HT-29 (cell line): ENCODE measurements around the gene COLEC11. TPM values are rescaled to one million over a fixed set of nuclear protein-coding genes. Genes with fewer than 3 reads are reported as not detected.
"Not testable (repeated sequence)": the region's sequence is repeated elsewhere in the genome, so short reads cannot be mapped to it uniquely, and the experiment has no call there.

Source experiments
- DNase-seq: peaks from one replicate; pipeline ENCODE4 v3.0.0-alpha.2; 2015; ENCODE audit warnings: low spot score
- total RNA-seq: library from RNA; depleted of rRNA; stranded (reverse); fragments of >200 nt; shearing (Covaris generic); gene quantifications from 2 replicates; pipeline ENCODE4 v1.2.3, GENCODE V29; 2014

Gene COLEC11
- total RNA-seq, 1 experiment from 2014 or later = not detected

DNA sequence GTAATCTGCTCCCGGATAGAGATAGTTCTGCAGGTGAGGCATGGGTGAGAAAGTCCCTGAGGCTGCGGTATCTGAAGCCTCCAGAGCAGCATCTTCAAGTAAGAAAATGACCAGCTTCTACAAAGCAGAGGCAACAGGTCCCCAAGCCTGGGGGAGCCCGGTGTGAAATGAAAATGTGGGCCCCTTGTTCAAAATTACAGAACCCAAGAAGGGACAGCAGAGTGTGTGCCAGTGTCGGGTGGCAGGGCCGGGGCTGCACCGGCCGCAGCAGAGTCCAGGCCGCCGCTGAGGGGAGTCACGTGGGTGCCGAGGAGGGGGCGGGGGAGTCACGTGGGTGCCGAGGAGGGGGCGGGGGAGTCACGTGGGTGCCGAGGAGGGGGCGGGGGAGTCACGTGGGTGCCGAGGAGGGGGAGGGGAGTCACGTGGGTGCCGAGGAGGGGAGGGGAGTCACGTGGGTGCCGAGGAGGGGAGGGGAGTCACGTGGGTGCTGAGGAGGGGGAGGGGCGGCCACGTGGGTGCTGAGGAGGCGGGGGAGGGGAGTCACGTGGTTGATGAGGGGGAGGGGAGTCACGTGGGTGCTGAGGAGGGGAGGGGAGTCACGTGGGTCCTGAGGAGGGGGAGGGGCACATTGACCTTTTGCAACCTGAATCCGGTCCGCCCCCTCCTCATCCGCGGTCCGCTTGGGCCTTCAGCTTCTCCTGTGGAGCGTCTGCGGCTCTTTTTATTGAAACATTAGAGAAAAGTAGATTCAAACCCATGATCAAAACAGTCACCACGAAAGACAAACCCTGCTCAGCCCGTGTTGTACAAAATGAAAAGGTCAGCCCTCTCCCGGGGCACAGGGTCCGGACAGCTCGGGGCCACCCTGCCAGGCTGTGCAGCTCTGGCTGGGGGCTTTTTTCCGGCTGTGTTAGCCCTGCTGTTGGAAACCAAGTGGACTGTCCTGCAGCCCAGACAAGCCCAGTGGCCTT lies 10.4 kb downstream of the COLEC11 start:
- DNase-seq = peak; percentile 58

DNA sequence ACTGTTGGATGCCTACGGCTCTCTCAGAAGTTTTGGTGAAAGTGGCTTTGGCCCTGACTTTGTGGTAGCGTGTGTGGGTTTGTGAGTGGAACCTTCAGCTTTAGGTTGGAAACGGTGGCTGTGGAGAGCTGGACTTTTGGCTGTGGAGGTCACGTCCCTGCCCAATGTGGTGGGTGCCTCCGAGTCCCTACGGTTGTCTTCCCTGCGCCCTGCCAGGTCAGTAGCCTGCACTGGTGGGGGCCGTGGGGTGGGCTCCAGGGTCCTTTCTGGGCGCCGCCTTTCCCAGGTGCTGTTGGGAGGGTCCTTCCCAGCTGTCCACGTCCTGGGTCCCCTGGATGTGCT lies 11.1 kb downstream of the COLEC11 start:
- no peak for DNase-seq

- DNase-seq = no peak
Measured at GRCh38 chr2:3606370-3607201, 11.7 kb downstream of the COLEC11 start.

DNA sequence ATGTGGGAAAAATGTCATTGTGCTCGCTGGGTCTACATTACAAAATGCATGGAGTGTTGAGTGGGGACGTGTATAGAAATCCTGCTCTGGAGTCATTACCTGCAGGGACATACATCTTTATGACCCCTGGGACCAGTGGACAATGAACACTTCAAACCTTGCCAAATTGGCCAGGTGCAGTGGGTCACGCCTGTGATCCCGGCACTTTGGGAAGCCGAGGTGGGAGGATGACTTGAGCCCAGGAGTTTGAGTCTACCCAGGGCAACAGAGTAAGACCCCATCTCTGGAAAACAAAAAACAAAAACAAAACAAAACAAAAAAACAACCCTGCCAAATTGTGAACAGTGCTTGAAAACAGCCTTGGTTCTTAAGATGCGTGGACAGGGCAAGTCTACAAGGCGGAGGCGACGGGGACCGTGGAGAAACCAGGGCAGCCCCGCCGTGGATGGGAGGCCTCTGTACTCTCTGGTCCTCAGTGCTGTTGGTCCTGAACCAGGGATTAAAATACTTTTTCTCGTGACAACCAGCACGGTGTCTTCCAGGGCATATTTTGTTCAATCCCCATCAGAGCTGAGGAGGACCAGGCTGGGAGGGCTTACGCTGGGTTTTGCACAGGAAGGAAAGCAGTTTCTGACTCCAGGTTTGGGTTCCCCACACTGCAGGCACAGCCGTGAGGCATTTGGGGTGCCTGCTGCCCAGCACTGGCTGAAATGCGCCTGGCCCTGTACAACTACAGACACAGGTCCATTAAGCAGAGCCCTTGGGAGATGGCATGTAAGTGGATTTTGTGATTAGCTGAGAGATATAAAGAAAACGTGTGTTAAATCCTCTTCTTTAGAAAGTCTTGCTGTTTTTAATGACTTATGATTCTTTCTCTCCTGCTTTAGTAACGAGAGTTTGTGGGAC lies 13.7 kb downstream of the COLEC11 start:
- DNase-seq = no peak

- not testable (repeated sequence) for DNase-seq
Measured at GRCh38 chr2:3609279-3609673, 14.4 kb downstream of the COLEC11 start.

DNA sequence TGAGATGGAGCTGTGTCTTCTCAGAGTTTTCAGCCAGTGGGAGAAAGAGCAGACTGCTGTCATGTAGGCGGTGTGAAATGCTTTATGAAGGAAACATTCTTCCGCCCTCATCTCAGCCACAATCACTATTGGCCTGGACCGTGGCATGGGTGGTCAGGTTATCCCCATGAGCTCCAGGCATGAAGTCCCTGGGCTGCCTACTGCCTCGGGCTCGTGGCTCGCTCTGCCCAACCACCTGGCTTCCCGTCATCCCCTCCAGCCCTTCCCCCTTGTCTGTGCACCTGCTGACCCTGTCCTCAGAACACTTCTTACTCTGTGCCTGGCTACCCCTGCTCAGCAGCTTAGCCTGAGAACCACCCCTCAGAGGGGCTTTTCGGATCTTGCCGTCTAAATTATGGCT lies 15.5 kb downstream of the COLEC11 start:
- no peak for DNase-seq

DNA sequence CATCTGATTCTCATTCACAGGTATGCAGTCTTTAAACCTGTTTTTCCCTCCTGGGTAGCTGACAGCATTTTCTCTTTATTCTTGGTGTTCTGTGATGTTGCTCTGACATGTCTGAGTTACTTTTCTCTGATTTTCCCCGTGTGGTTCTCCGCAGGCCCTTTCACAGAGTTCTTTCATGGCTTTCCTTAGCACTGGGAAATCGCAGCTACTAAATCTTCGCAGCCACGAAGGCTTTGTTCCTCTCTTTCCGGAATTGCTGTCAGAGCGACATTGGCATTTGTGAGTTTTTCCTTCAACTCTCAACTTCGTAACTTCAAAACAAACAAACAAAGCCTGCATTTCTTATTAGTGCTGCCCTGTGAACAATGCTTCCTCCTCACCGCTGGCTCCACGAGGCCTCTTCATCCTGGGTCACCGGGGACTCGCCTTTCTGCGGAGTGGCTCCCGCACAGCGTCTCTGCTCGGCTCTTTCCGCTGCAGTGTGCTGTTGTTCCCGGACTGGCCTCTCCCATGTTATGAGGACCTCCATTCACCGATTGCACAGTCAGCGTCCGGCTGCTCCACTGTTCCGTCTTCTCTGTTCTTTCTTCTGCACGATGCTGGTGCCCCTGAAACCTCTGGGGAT lies 16.1 kb downstream of the COLEC11 start:
- DNase-seq = no peak

DNA sequence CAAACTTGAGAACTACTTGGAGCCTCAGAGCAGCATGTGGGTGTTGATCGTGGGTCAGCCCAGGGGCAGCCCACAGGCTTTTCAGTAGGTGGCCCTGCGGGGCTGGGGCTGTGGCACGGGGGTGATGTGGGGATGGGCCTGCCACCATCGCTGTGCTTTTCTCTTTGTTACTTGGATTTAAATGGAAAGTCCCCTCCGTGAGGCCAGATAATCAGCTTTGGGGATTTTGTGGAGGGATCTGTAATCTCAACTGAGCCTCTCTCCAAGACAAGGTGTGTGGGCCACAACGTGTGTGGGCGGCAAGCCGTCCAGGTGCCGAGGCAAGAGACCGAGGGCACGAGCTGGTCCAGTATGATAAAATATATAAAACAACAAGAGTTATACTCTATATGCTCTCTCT lies 16.7 kb downstream of the COLEC11 start:
- no peak for DNase-seq

- DNase-seq = no peak
Measured at GRCh38 chr2:3612639-3613523, 18.0 kb downstream of the COLEC11 start.

GRCh38 chr2:3613524-3613905 lies 18.6 kb downstream of the COLEC11 start:
- DNase-seq = no peak

- not testable (repeated sequence) for DNase-seq
Measured at GRCh38 chr2:3614743-3615142, 19.8 kb downstream of the COLEC11 start.

DNA sequence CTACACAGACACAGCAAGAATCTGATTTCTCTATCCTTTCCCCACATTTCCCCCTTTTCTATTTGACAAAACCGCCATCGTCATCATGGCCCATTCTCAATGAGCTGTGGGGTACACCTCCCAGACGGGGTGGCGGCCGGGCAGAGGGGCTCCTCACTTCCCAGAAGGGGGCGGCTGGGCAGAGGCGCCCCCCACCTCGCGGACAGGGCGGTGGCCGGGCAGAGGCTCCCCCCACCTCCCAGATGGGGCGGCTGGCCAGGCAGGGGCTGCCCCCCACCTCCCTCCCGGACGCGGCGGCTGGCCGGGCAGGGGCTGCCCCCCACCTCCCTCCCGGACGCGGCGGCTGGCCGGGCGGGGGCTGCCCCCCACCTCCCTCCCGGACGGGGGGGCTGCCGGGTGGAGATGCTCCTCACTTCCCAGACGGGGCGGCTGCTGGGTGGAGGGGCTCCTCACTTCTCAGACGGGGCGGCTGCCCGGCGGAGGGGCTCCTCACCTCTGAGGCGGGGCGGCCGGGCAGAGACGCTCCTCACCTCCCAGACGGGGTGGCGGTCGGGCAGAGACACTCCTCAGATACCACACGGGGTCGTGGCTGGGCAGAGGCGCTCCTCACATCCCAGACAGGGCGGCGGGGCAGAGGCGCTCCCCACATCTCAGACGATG lies 20.8 kb downstream of the COLEC11 start:
- DNase-seq = not testable (repeated sequence)

DNA sequence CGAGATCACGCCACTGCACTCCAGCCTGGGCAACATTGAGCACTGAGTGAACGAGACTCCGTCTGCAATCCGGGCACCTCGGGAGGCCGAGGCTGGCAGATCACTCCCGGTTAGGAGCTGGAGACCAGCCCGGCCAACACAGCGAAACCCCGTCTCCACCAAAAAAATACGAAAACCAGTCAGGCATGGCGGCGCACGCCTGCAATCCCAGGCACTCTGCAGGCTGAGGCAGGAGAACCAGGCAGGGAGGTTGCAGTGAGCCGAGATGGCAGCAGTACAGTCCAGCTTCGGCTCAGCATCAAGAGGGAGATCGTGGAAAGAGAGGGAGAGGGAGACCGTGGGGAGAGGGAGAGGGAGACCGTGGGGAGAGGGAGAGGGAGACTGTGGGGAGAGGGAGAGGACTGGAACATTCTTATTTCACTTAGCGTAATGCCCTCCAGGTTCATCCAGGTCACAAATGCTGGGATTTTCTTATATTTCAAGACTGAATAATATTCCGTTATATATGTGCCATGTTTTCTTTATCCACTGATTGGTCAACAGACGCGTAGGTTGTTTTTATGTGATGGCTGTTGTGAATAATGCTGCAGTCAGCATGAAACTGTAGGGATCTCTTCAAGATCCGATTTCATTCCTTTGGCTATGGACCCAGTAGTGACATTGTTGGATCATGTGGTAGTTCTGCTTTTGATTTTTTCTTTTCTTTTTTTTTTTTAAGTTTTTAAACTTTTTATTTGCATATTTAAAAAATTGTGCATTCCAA lies 21.7 kb downstream of the COLEC11 start:
- DNase-seq = not testable (repeated sequence)

DNA sequence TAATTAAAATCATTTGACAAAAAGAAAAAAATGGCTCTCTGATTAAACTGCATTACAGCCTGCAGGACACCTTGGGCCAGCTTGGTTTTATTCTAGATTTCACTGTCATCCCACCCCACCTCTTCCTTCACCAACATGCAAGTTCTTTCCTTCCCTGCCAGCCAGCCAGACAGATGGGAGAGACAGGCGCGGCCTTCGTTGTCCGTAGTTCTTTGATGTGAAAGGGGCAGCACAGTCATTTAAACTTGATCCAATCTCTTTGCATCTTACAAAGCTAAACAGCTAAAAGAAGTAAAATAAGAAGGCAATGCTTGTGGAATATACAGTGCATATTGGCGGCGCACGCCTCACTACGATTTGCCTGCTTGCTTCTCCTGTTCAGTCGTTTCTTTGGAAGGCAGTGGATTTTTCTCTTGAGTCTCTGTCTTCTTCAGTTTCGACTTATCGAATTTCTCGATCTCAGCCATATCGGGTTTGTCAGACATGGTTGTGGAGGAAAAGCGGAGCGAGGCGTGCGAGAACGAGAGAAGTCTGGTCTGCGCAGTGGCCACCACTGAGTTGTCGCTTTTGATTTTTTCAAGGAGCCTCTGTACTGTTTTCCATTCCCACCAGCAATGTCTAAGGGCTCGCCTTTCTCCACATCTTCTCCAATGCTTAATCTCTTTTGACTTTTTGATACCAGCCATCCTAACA lies 22.4 kb downstream of the COLEC11 start:
- DNase-seq = no peak

GRCh38 chr2:3618367-3618766 lies 23.5 kb downstream of the COLEC11 start:
- DNase-seq = no peak

- DNase-seq = no peak
Measured at GRCh38 chr2:3619033-3619432, 24.1 kb downstream of the COLEC11 start.

DNA sequence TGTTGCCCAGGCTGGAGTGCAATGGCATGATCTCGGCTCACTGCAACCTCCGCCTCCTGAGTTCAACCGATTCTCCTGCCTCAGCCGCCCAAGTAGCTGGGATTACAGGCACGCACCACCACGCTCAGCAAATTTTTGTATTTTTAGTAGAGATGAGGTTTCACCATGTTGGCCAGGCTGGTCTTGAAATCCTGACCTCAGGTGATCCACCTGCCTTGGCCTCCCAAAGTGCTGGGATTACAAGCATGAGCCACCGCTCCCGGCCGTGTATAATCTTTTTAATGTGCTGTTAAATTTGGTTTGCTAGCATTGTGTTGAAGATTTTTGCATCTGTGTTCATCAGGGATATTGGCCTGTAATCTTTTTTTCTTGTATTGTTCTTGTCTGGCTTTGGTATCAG lies 24.7 kb downstream of the COLEC11 start:
- not testable (repeated sequence) for DNase-seq

DNA sequence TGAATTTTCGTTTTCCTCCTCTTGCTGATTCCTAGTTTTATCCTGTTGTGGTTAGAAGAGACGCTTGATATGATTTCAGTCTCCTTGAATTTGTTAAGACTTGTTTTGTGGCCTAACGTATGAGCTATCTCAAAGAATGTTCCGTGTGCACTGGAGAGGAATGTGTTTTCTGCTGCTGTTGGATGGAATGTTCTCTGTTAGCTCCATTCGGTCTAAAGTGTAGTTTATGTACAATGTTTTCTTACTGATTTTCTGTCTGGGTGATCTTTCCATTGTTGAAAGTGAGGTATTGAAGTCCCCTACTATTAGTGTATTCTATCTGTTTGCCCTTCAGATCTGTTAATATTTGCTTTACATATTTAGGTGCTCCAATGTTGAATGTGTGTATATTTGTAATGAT lies 25.9 kb downstream of the COLEC11 start:
- DNase-seq = no peak
